Panc1 (cell line): ENCODE data around the gene DIP2C. TPM values are rescaled to one million over a fixed set of nuclear protein-coding genes. Genes with fewer than 3 reads are reported as not detected.

Source experiments
- ATAC-seq: fragments of 200-7000 bp; cut with Tn5 transposase; 2 replicates; pipeline ENCODE4 v1.9.1; 2020; ENCODE audit warnings: mild to moderate bottlenecking, moderate library complexity
- BruUV-seq: library from RNA; stranded (reverse); fragments of 400-500 nt; replicated peaks from 2 replicates; lab custom pipeline; 2021; lab: Mats Ljungman, UMichigan
- CTCF ChIA-PET: fragments of 300-600 bp; sonication (Branson Sonifier 250); formaldehyde crosslinking; loops from one replicate; lab custom pipeline; 2022; ENCODE audit warnings: antibody characterized with exemption; lab: Charles Lee
- POLR2A ChIA-PET: fragments of 300-600 bp; sonication (Branson Sonifier 250); formaldehyde crosslinking; loops from one replicate; lab custom pipeline; 2022; ENCODE audit warnings: antibody characterized with exemption; lab: Charles Lee
- DNase-seq: peaks from one replicate; pipeline ENCODE4 v3.0.0-alpha.2; 2010; ENCODE audit warnings: low read depth, low spot score
- H3K27ac ChIP-seq: 2 replicates; pipeline ENCODE4 v1.5.1; 2011; ENCODE audit warnings: mild to moderate bottlenecking, low read length, inconsistent platforms
- H3K27me3 ChIP-seq: fragments of 200-500 bp; sonication (Bioruptor generic); 2 replicates; pipeline ENCODE4 v1.6.0; 2014; ENCODE audit warnings: low read length, inconsistent platforms; ENCODE audit not compliant: control insufficient read depth, insufficient read depth
- H3K36me3 ChIP-seq: fragments of 200-500 bp; sonication (Bioruptor generic); 2 replicates; pipeline ENCODE4 v1.5.1; 2014; ENCODE audit warnings: inconsistent platforms, mild to moderate bottlenecking, low read length, moderate library complexity; ENCODE audit not compliant: control insufficient read depth, insufficient read depth
- H3K4me1 ChIP-seq: 2 replicates; pipeline ENCODE4 v1.5.1; 2011; ENCODE audit warnings: inconsistent platforms, mild to moderate bottlenecking, low read length, moderate library complexity; ENCODE audit not compliant: control insufficient read depth, insufficient read depth
- H3K4me3 ChIP-seq, 2 experiments: 2 replicates each; pipeline ENCODE4 v1.5.1; 2011 to 2012; ENCODE audit warnings: low read depth in 2 of 2, low read length in 2 of 2, mild to moderate bottlenecking in 2 of 2, inconsistent platforms in 1 of 2, moderate library complexity in 1 of 2
- H3K9me3 ChIP-seq: fragments of 200-500 bp; sonication (Bioruptor generic); 2 replicates; pipeline ENCODE4 v1.5.1; 2014; ENCODE audit warnings: low read depth, mild to moderate bottlenecking, inconsistent platforms, low read length, moderate library complexity; ENCODE audit not compliant: control insufficient read depth, insufficient read depth
- POLR2AphosphoS5 ChIP-seq: IDR thresholded peaks from 2 replicates; pipeline ENCODE4 v1.6.1; 2012; ENCODE audit warnings: mild to moderate bottlenecking, low read depth, low read length, moderate library complexity
- SIN3A ChIP-seq: IDR thresholded peaks from 2 replicates; pipeline ENCODE4 v1.6.1; 2012; ENCODE audit warnings: low read depth, mild to moderate bottlenecking, low read length, moderate library complexity, borderline replicate concordance; ENCODE audit not compliant: insufficient read depth
- TCF7L2 ChIP-seq: IDR thresholded peaks from 2 replicates; pipeline ENCODE4 v1.6.1; 2011; ENCODE audit warnings: mild to moderate bottlenecking, low read depth, low read length, inconsistent platforms
- in situ Hi-C: cut with HindIII; loops from 2 replicates; pipeline ENCODE4 v1.10.0; 2016; ENCODE audit warnings: low sequenced_read_pairs, low pct_unique_long_range_greater_than_20kb
- intact Hi-C: fragments of 100-400 bp; cut with micrococcal nuclease; formaldehyde crosslinking; loops from one replicate; pipeline ENCODE4 v1.10.0; 2022; ENCODE audit not compliant: unreplicated experiment
- microRNA-seq: library from miRNA; unstranded; fragments of <30 nt; microRNA quantifications from one replicate; pipeline ENCODE4 v1.1.0, GENCODE V29; 2020; ENCODE audit not compliant: unreplicated experiment
- total RNA-seq: library from RNA; stranded (reverse); gene quantifications from one replicate; pipeline ENCODE4 v1.2.1, GENCODE V29; 2021; ENCODE audit not compliant: unreplicated experiment
- TF ChIP-seq, protein P1 (sequence below): fragments of 450-650 bp; IDR thresholded peaks from 2 replicates; pipeline ENCODE4 v1.5.1; 2017; ENCODE audit warnings: mild to moderate bottlenecking
- TF ChIP-seq, protein P2 (sequence below), 2 experiments: IDR thresholded peaks; 2 replicates each; pipeline ENCODE4 v1.6.1; 2011 to 2012; ENCODE audit warnings: low read depth in 2 of 2, control low read depth in 1 of 2, low read length in 1 of 2, mild to moderate bottlenecking in 1 of 2, moderate library complexity in 1 of 2; ENCODE audit not compliant: insufficient read depth in 1 of 2

Gene DIP2C
- total RNA-seq, 1 experiment from 2014 or later, result 13.2 TPM

DNA sequence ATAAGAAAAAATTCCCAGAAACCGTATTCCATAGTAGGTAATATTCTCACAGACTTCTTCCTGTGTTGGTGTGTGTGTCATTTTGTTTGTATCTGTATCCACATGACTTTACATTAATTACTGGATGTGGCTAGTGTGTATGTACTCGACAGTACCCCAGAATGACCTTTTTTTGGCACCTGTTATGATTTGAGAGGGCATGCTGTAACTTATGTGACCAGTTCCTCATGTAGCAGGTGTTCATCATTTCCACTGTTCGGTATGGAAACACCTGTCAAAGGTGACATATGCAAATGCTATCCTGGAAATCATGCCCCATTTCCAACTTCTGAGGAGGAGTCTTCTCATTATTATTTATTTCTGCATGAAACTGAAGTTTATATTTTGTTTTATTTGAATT is 464.9 kb downstream of the DIP2C start:
- DNase-seq, result no peak
- Histone ChIP-seq H3K4me3 (no peak overlapping the region), H3K4me1 (no peaks in the 10 kb centered on the region), H3K36me3 (no peaks in the 10 kb centered on the region), H3K27ac (no peak overlapping the region), H3K27me3 (no peaks in the 10 kb centered on the region), H3K9me3 (no peaks in the 10 kb centered on the region)
- CTCF ChIA-PET, result no interaction called here
- TF ChIP-seq, protein P1, sequence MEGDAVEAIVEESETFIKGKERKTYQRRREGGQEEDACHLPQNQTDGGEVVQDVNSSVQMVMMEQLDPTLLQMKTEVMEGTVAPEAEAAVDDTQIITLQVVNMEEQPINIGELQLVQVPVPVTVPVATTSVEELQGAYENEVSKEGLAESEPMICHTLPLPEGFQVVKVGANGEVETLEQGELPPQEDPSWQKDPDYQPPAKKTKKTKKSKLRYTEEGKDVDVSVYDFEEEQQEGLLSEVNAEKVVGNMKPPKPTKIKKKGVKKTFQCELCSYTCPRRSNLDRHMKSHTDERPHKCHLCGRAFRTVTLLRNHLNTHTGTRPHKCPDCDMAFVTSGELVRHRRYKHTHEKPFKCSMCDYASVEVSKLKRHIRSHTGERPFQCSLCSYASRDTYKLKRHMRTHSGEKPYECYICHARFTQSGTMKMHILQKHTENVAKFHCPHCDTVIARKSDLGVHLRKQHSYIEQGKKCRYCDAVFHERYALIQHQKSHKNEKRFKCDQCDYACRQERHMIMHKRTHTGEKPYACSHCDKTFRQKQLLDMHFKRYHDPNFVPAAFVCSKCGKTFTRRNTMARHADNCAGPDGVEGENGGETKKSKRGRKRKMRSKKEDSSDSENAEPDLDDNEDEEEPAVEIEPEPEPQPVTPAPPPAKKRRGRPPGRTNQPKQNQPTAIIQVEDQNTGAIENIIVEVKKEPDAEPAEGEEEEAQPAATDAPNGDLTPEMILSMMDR, result no peak
- TF ChIP-seq TCF7L2 (no peak), POLR2AphosphoS5 (no peak), SIN3A (no peak)
- TF ChIP-seq, protein P2, sequence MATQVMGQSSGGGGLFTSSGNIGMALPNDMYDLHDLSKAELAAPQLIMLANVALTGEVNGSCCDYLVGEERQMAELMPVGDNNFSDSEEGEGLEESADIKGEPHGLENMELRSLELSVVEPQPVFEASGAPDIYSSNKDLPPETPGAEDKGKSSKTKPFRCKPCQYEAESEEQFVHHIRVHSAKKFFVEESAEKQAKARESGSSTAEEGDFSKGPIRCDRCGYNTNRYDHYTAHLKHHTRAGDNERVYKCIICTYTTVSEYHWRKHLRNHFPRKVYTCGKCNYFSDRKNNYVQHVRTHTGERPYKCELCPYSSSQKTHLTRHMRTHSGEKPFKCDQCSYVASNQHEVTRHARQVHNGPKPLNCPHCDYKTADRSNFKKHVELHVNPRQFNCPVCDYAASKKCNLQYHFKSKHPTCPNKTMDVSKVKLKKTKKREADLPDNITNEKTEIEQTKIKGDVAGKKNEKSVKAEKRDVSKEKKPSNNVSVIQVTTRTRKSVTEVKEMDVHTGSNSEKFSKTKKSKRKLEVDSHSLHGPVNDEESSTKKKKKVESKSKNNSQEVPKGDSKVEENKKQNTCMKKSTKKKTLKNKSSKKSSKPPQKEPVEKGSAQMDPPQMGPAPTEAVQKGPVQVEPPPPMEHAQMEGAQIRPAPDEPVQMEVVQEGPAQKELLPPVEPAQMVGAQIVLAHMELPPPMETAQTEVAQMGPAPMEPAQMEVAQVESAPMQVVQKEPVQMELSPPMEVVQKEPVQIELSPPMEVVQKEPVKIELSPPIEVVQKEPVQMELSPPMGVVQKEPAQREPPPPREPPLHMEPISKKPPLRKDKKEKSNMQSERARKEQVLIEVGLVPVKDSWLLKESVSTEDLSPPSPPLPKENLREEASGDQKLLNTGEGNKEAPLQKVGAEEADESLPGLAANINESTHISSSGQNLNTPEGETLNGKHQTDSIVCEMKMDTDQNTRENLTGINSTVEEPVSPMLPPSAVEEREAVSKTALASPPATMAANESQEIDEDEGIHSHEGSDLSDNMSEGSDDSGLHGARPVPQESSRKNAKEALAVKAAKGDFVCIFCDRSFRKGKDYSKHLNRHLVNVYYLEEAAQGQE (IDR thresholded peaks at IDR 0.05; ENCODE audit: insufficient read depth in 1 of 2, low read depth in 2 of 2, low read length in 1 of 2), result no peak
- intact Hi-C loops, result no loop called here
- BruUV-seq, result no TSS peak
- in situ Hi-C loops, result no loop called here
- ATAC-seq, result no peak
- POLR2A ChIA-PET, result no interaction called here

Small RNA genes lying within 50 kb of the gene (microRNA-seq; reads per million reads assigned to microRNA genes)
- 9.2 reads per million, percentile 28 among the genes with 10 or more reads in this experiment for gene MIR5699

Other genes starting within 250 kb of the DIP2C start
- 87.0 TPM for gene LARP4B, start 242.0 kb upstream of the DIP2C start, total RNA-seq